Renal pelvis (tissue), 4 donors: ENCODE results near the gene PARD3. TPM values are rescaled to one million over a fixed set of nuclear protein-coding genes. Genes with fewer than 3 reads are reported as not detected.

Experiments
- DNase-seq: peaks from one replicate; pipeline ENCODE4 v3.0.0-alpha.2; 2013
- polyA plus RNA-seq, 3 donors: library from polyadenylated mRNA; unstranded; fragments of 120-200 nt; gene quantifications; one replicate each; pipeline ENCODE4 v1.2.1, GENCODE V29; 2013; ENCODE audit not compliant: insufficient read length in 3 of 3

Gene PARD3
- polyA plus RNA-seq, 3 donors: 66.9 to 71.1 (median 71.1) TPM

GRCh38 chr10:34310234-34310633, 504.9 kb downstream of the PARD3 start:
- DNase-seq: no peak

DNA sequence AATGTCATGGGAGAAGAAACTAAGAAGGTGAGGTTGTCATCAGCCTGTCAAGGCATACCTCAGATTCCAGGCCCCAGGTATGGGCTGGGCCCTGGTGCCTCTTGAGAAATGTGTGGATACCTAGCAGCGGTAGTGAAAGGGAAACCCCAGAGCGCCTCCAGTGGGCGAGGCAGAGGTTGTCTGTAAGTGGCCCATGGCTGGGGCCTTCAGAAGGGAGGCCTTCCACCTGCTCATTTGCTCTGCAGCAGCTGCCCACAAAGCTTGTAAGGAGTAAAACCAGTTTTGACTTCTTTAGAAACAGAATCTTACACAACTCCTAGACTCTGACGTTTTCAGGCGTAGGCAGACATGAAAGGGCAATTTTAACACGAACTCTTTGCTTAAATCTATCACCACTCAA, 509.9 kb downstream of the PARD3 start:
- no peak for DNase-seq

DNA sequence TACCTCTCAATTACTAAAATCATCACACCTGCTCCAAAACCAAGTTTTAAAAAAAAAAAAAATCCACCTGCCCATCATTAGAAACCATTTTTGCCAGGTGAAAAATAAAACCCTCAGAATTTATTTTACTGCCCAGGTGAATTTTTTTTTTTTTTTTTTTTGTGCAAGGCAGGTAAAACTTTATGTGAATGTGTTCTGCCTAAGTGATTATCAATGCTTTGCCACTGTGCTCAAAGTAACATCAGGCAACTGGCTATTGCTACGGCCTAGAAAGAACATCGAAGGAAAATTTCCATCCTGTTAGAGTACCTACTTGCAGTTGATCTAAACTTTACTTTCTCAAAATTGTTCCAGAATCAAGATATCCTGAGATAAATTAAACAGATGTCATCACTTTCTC, 512.1 kb downstream of the PARD3 start:
- no peak for DNase-seq

GRCh38 chr10:34299105-34299611, 515.9 kb downstream of the PARD3 start:
- no peak for DNase-seq

GRCh38 chr10:34298346-34298818, 516.7 kb downstream of the PARD3 start:
- no peak for DNase-seq

GRCh38 chr10:34297541-34298345, 517.4 kb downstream of the PARD3 start:
- DNase-seq: no peak

GRCh38 chr10:34295142-34295548, 520.0 kb downstream of the PARD3 start:
- peak; percentile 71 for DNase-seq

GRCh38 chr10:34294137-34294536, 521.0 kb downstream of the PARD3 start:
- DNase-seq: no peak

- DNase-seq: no peak
These were observed 522.4 kb downstream of the PARD3 start for GRCh38 chr10:34292675-34293074.

GRCh38 chr10:34292194-34292565, 522.9 kb downstream of the PARD3 start:
- no peak for DNase-seq

- DNase-seq: no peak
These were observed 523.5 kb downstream of the PARD3 start for GRCh38 chr10:34291466-34292193.

DNA sequence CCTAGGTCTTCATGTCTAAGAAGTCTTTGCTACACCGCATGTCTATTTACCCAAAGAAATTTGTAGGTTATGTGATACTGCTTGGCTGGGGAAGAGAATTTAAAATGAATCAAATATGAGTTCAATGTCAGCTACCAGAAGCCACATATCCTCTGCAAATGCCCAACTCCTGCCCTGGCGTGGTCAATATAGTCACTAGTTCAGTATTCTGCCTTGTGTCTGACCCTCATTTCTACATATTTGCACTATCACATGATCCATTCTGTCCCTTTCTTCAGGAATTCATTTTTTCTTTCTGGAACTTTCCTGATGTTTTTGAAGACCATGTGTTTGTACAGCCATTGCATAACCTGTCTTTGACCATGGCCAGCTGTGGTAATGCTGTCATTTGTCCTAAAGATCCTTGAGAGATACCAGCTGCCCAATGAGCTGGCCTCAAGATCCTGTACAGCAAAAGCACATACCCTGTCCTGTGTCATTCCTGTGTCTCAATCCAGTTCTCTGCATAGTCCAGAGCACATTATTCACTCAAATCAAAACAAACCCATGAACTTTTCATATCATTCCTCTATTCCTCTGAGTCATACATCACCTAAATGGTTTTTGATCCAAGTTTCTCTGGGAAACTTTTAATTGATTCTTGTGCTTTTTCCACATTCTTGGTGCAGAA, 524.5 kb downstream of the PARD3 start:
- no peak for DNase-seq

DNA sequence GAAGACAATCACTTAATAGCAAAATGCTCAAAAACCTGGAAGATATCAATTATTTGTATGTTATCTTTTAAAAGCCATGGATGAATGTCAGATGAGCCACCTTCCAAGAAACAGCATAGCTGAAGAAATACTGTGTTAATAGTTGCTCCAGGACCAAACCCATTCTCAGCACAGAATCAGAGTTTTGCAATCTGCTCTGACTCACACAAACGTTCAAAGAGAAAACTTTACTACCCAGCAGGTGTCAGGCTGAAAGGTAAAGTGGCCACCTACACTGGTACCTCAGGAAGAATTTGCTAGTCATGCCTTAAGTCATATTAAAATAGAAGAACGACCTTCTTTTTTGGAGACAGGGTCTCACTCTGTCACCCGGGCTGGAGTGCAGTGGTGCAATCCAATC, 526.5 kb downstream of the PARD3 start:
- no peak for DNase-seq

GRCh38 chr10:34286136-34286739, 528.9 kb downstream of the PARD3 start:
- DNase-seq: no peak

DNA sequence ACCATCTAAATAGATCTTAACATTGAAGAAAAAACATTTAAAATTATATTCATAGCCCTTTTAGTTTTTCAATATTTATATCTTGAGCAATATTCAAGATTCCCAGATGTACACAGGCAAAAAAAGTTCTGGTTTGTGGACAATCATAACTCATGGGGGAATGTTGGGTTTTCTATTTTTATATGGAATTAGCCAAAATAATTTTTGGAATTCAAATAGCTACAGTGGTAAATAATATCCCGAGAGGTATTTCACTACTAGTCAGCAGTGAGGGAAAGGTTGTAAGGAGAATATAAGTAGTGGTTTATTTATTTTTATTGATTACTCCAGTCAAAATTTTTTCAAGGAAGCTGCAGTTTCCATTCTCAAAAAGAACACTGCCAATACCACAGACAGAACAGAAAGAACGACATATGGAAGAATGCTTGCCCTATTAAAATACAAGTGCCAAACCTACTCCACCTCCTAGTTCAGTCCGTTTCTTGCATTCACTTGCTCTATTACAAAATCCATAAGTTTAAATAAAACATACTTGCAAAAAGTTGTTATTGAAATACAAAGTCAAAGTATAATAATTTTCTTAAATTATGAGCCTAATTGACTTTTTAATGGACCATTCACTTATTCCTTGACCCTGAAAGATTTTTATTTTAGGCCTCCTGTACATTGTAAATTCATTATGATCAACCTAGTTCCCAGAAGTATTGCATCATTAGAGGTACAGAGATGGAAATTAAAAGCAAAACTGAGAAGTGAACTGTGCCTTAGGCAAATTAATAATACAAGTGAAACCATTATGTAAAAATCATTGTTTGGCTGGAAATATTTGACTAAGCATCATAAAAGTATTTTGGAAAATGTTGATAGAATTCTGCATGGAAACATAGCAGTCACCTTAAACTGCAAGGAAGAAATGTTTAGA, 533.2 kb downstream of the PARD3 start:
- no peak for DNase-seq

DNA sequence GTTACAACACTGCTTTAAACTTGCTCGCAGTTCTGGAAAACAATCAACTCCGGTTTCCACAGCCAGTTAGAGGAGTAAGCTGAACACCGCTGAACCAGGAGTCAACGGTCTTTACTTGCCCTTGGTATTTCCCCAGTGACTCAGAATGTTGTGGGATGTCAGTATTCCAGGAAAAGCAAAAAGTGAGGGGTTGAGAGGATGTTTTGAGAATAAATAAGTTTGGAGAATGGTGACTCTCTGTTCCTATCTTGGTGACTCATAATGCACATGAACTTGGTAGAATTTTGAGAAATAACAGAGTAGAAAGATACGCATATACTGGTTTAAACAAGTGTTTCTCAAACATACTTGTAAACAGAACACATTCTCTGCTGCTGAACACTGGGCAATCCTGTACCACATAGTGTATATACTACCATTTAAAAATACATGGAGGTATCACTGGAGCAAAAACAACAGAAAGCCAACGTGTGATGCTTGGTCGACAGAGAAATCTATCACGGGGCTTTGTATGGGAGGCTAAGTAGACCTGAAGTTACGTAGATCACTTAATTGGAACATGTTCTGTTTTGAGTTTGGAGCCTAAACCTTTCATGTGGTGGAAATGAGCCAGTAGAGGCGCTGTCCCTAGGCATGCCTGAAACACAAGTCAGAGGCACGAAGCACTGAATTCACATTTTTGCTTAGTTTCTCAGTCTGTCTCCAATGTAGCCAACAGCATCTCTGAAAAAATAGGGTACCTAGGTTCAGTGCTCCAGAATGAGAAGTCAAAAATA, 534.3 kb downstream of the PARD3 start:
- no peak for DNase-seq

DNA sequence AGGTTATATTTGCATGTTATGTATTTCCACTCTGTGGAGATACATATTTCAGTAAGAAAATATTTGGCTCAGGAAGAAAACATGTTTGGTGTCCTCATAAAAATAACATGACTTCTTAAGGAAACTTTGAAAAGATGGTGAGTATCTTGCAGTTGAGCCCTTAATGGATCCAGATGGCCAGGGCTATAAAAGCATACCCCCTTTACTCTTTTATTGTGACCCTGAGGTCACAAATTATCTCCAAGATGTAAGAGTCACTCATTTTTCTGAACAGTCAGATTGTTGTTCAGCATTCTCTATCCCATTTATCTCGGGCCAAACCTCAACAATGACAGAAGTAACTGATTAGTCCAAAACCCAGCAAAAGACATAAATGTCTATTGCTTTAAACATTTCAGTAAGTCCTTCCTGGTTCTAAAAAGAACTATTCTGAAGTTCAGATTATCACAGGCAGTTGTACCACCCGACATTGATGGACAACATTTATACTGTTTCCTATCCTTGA, 539.4 kb downstream of the PARD3 start:
- DNase-seq: no peak

- no peak for DNase-seq
These were observed 540.2 kb downstream of the PARD3 start for GRCh38 chr10:34274906-34275305.

DNA sequence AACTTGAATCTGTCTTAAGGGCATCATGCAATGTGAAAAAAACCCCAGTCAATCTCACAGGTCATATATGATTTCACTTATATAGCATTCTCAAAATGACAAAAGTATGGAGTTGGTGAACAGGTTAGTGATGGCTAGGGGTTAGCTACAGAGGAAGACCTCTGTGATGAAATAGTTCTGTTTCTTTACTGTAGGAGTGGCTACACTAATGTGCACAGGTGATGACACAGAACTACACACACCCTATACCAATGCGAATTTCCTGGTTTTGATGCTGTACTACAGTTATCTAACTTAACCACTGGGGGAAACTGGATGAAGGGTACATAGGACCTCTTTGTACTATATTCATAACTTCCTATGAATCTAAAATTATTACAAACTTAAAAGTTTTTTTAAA, 541.8 kb downstream of the PARD3 start:
- DNase-seq: no peak

DNA sequence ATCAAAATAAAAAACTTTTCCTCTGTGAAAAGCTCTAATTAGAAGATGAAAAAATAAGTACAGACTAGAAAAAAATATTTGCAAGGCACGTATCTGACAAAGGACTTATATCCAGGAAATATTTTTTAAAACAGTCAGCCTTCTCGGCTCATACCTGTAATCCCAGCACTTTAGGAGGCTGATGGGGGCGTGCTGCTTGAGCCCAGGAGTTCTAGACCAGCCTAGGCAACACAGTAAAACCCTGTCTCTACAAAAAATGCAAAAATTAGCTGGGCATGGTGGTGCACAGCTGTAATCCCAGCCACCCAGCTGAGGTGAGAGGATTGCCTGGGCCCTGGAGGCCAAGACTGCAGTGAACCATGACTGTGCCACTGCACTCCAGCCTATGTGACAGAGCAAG, 542.8 kb downstream of the PARD3 start:
- no peak for DNase-seq
